HG03354 (cell line): ENCODE data around the gene IRF2BP2.
"Not testable (repeated sequence)": the region's sequence is repeated elsewhere in the genome, so short reads cannot be mapped to it uniquely, and the experiment has no call there.

Experiments used
- ATAC-seq: cut with Tn5 transposase; IDR thresholded peaks from one replicate; pipeline ENCODE4 v1.9.1; 2021; ENCODE audit warnings: mild to moderate bottlenecking; ENCODE audit not compliant: unreplicated experiment, poor library complexity, severe bottlenecking

Gene IRF2BP2

DNA sequence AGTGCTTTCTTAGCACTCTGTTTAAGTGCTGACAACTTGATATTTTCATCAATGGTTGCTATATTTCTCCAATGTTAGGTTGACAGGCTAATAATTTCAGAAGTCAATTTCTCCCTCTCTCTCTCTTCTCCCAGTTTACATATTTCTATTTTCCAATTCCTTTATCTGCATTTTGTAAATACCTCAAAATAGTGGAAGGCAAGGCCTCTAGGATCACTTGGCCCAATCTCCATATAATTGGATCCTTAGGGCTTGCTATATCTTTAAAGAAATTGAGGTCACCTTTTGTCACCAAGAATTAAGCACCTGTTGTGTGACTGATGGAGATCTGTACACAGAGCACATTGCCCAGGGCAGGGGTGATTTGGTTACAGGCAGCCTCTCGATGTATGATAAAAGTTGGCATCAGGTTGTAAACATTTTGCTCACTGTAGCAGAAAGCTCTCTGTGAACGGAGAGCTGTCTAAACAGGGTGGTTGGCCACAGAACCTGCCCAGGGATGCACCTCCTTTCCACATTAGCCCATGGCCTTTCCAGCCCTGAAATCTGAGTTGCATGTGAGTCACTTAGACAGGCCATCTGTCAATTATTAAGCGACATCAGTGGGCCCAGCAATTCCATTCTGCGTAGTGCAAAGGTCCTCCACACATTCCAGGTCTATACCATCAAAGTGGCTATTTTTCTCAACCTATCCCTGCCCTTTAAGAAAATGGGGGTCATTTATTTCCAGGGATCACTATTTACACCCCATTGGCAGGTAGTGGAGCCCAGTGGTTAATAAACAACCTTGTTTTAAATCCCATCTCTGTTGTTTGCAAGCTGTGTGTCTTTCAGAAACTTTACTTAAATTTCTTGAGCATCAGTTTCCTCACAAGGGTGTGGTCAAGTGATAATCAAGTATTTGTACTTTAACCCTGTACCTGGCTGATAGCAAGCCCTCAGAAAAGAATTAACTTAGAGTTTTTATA lies 29.1 kb upstream of the IRF2BP2 start:
- ATAC-seq, result no peak

DNA sequence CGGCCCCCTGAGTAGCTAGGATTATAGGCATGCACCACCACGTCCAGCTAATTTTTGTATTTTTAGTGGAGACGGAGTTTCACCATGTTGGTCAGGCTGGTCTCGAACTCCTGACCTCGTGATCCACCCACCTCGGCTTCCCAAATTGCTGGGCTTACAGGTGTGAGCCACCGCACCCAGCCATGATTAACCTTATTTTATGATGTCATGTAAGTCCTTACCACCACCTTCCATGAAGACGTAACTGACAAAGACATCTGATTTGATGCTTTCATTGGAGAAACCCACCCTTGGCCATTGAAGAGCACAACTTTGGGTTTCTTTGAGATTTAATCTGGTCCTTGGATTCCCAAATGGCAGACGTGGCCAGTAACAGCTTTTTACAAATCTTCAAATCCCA lies 24.9 kb upstream of the IRF2BP2 start:
- not testable (repeated sequence) for ATAC-seq

DNA sequence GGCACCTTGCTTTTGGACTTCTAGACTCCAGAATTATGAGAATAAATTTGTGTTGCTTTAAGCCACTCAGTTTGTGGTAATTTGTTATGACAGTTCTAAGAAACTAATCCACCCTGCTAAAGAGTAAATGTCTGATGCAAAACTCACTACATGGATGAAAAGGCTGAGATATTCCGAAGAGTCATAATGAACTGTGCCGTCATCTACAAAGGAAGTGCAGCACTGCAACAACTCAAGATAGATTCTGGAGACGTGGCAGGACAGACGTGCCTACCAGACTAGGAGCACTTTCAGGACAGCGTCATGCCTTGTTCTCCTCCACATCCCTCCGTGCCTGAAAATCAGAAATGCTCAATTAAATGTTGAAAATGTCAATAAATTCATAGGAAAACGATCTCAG lies 24.4 kb upstream of the IRF2BP2 start:
- no peak for ATAC-seq

DNA sequence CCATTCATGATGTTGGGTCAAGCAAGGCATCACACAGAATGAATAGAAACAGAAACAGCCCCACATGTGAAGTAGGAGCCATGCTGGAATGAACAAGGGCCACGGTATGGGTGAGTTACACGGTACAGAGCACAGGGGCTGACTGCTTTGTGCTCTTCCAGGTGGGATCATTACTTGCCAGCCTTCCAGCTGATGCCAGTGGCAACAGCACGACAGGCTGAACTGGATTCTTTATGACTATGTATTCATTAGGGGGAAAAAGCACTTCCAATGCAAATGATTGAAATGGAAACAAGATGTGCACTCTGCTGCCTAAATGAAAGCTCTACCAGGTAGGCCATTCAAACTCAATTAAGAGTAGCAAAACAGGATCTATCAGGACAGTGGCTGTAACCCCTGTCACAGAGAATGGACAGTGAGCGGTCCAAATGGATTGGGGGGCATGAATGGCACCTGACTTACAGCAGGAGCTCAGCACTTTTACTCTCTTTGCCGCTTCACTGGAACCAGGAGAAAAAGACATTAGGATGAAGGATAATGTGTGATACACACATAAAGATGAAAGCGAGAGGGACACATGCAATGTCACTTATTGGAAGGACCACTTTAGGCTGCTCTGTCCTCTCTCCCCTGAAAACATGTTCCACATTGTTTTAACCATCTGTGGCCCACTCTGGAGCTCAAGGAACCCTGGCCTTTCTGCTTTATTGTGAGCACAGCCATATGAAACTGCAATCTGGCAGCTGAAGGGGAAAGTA lies 23.4 kb upstream of the IRF2BP2 start:
- ATAC-seq, result no peak

DNA sequence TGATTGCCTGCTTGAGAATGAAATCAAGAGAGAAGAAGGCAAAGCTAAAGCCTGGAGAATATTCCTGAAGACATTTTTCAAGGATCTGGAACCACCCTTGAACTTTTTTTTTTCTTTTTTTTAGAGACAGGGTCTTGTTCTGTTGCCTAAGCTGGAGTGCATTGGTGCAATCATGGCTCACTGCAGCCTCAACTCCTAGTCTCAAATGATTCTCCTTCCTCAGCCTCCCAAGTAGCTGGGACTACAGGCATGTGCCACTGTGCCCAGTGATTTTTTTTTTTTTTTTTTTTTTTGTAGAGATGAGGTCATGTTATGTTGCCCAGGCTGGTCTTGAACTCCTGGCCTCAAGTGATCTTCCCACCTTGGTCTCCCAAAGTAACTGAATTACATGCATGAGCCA lies 22.2 kb upstream of the IRF2BP2 start:
- no peak for ATAC-seq

DNA sequence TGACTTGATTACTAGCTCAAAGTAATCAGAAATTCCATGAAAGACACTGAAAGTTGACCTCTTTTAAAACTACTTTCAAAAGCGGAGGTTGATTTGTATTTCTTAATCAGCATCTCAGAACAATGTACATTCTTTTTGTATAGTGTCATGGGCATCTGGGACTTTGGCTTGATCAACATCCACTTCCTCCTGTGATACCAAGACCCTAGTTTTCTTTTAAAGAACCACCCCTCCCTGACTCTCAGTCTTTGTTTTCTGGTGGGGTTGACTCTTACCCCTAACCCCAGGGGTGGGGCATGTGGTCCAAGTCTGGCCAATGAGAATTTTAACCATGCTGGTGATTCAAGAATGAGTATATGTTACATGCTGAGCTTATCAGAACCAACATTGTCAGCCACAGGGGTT lies 21.7 kb upstream of the IRF2BP2 start:
- ATAC-seq, result no peak

DNA sequence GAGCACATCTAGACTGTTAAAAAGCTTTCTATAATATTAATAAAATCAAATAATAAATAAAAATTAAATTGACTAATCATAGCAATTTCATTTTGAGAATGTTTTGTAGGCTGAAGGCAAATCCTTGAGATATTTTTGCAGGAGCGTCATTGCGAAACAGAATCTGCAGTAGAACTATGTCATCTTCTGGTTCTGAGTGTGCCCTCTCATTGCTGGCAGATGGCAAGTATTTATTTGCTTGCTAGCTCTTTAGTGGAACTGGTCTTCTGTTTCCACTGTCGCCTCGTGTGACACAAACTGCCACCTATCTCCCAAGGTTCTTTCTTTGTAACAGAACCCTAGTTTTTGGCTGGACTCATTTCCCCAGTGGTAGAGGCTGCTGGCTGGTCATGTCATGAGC lies 19.0 kb upstream of the IRF2BP2 start:
- no peak for ATAC-seq

DNA sequence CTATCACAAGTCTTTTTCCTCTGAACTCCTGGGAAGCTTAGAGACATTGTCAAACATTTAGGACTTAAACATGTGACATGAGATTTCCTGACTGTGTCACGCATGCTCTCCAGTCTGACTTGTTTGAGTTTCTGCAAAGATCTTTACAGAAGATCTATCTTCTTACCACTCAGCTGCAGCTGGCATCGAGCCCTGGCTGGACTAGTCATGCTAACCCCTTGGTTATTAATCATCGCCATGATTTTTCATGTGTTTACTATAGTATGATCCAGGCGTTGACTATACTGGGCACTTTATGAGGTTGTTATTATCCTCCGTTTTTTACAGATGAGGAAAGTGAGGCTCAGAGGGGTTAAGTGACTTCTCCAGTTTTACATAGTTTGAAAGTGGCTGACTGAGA lies 18.1 kb upstream of the IRF2BP2 start:
- no peak for ATAC-seq

DNA sequence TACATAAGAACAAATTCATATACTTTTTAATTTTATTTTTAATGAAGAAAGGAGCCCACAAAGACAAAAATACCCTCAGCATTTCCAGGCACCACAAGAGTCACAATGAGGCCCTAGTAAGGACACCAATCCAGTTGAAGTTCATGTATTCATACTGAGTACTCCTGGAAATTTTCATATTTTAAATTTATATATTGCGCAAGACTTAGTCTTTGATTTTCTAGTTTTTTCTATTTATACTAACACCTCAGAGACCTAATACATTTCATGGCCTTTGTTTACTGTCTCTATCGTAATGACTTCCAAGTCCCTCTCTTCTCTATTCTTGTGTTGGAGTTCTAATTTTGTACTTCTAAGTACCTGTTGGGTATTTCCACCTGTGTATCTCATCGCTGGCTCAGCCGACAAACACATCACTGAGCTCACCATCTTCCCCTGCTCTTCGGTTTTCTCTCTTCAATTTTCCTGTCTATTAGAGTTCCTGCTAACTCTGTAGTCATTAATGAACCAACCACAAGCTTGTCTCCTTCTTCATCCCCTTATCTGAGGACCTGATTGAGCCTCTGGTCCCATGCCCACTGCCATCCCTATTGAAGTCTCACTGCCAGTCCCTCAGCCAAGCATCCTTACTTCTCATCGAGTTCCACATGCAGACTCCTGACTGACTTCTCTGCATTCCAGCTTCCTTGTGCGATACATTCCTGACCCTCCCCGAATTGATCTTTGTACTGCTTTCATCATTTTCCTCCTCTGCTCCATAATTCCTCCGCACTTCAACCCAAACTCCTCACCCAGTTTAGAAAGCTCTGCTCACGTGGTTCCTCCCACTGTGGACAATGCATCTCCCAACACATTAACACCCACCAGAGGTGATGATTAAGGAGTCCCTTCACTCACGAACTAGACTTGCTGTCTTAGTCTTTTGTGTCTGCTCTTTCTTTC lies 17.3 kb upstream of the IRF2BP2 start:
- ATAC-seq, result no peak

DNA sequence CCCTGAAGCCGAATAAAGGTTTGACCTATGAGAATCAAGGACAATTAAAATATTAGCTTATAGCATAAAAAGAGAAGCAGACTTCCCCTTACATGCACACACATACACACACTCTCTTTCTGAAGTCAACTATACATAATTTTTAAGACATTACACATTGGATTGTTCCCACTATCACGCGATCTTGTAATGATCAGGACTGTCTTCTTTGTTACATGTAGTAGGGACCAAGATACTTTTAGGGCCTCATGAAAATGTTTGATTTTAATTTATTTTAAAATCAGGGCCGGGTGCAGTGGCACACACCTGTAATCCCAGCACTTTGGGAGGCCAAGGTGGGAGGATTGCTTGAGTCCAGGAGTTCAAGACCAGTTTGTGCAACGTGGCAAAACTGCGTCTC lies 16.4 kb upstream of the IRF2BP2 start:
- no peak for ATAC-seq

DNA sequence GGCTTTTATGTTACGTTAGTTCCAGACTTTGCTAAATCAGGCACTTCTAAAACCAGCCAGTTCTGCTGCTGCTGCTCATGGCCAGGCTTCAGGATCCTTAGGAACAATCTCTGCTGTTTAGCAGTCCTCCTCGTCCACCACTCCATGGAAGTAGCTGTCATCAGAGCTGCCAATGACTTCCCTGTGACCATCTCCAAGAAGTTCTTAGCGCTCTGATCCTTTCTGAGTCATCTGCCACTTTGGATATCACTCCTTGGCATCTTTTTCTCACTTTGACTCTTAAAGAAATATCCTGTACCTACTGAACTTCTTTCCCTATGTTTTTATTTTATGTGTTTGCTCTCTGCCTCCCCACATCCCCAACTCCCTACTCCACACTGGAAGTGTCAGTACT lies 14.7 kb upstream of the IRF2BP2 start:
- ATAC-seq, result no peak

DNA sequence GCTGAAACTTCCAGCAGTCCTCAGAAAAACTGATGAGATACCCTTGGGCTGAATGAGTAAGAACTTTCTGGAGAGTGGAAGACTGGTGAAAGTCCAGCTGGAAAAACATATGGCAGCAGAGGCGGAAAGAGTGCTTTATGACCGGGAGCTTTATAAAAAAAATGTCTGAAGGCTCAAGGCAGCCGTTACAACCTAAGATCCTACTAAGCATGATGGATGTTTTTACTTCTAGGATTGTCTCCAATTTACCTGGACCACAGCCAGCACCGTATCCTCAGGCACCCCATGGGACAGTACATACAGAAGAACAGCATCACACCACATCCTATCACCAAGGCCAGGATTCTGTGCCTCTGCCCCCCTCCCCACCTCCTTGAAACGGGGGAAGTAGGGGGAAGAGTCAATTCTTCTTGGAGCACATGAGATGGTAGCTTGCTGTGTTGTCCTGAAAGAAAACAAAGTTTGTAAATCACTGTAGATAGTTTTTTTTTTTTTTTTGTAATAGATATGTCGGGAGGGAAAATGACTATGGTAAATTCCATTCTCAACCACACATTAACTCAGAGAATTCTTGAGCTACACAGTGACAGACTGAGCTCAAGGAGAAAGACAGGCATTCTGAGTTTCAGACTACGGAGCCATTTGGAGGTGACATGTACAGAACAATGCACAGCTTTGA lies 11.8 kb upstream of the IRF2BP2 start:
- ATAC-seq, result no peak

DNA sequence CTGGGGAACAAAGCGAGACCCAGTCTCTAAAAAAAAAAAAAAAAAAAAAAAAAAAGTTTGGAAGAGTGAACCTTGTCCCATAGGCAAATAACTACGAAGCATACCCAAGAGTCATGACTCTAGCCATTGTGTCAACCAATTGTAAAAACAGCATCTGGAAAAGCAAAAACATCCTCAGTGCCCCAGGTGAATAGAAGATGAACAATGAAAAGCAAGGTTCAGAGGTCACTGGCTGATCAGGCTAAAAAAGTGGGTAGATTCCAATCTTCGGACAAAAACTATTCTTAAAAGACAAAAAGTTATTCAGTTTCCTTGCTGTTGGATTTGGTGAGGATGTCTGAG lies 11.1 kb upstream of the IRF2BP2 start:
- no peak for ATAC-seq

DNA sequence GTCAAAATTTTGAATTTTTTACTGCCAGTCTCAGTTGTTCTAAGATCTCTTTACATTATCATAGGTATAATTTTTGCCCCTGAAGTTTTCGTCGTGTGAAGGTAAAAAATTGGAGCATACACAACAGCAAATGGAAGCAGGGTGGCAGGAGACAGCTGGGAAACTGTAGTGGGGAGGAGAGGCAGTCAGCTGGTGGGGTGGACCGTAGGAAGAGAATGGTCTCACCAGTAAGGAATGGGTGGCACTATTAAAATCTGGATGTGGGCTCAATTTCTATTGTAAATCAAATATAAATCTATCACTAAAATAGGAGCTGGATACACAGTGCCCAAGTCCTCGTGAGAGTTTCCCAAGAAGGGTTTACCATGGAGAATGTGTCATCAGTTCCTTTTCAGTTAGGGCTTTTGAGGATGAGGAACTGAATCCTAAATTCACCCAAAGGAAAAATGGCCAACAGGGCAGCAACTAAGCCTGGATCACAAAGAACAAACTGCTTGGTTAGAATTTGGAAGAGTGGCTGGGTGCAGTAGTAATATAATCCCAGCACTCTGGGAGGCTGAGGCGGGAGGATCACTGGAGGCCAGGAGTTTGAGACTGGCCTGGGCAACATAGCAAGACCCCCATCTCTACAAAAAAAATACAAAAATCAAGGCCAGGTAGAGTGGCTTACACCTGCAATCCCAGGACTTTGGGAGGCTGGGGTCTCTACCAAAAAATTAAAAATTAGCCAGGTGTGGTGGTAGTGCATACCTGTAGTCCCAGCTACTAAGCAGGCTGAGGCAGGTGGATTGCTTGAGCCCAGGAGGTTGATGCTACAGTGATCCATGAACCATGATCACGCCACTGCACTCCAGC lies 10.5 kb upstream of the IRF2BP2 start:
- no peak for ATAC-seq

DNA sequence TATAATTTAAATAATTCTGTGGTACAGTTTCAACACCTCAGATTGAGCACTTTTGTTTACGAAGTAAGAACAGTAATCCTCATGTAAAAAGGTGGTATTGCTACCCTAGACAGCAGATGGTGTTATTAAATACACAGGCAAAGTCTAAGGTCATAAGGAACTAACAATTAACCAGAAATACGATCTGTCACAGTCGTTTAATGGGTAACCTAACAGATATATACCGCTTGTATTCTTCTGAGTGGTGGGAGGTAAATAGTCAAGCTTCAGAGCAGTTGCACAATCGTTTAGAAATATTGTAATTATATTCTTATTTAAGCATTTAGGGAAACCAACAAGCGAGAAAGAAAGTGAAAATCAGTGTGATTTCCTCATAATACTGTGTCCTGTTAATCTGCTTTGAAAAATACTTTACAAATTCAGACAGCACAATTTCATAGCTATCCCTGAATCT lies 9.8 kb upstream of the IRF2BP2 start:
- peak; percentile 55 for ATAC-seq

DNA sequence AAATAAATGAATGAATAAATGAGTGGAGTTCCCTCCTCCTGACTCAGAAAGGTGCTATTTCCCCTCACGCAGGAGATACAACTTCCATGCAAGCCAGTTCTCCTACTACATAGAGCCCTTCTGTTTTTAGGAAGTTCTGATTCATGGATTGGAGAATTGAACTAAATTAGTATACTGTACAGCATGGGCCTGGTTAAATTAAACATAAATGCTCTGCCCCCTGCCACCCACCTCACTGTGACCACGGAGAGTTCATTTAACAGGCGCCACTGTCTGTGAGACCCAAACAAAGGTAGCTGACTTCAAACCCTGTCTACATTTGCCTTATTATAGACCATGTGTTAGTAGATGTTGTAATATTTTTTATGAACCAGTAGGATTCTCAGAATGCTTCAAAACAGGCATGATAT lies 9.1 kb upstream of the IRF2BP2 start:
- no peak for ATAC-seq

DNA sequence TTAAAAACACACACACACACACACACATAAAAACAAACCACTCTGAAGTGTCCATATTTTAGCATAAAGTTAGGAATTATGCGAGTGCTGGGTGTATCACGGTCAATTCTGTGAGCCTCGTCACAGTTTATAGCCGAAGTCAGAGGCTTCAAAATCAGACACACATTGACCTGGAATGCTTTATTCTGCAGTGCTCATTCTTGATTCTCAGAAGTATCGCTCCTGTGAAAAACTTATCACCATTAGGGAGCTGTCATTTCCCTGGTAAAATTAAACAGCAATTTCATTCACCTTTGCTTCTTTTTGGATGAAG lies 8.7 kb upstream of the IRF2BP2 start:
- no peak for ATAC-seq

DNA sequence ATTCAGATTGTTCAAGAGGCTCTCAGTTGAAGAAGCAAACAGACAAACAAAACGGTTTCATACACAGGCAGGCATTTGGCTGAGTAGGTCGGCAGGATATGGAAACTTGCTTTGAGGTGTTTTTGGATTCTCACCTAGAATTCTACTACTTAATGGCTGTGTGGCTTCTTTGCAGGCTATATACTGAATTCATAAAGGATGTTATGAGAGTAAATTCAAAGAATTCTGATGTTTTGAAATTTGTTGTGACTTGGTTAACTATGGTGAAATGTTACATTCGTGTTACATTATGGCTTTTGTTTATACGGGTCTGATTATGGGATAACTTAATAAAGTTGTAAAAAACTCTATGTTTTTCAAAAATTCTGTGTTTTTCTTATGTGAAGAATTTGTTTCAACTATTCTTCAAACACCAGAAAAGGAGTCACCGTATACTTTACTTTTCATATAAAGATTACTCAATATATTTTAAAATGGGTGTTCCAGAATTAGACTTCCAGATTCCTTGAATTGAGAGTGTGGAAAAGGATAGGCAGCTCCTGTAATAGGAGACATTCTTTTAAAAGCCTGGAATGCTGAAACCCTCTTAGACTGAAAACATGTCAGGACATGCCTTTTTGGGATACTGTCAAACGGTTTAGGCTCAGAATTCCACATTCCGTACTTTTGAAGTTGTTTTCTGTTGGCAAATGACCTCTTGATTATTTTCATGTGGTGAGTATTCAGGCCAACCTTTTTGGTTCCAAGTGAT lies 8.2 kb upstream of the IRF2BP2 start:
- ATAC-seq, result no peak
